Body of pancreas (tissue), 4 donors: ENCODE results near the gene THUMPD3. TPM values are rescaled to one million over a fixed set of nuclear protein-coding genes. Genes with fewer than 3 reads are reported as not detected.

Source experiments
- ATAC-seq: fragments of 150-250 bp; one replicate; pipeline ENCODE4 v1.9.1; 2016
- DNase-seq, 4 donors: peaks; one replicate each; pipeline ENCODE4 v3.0.0-alpha.2; 2019
- H3K27ac ChIP-seq, 4 donors: fragments of 200-600 bp; sonication (generic); 1 replicate in 3 of 4; 2 replicates in 1 of 4; pipeline versions ENCODE4 v1.5.1 to v1.6.1; 2016 to 2019; ENCODE audit warnings: mild to moderate bottlenecking in 1 of 4, mixed read lengths in 1 of 4, moderate library complexity in 1 of 4
- H3K27me3 ChIP-seq, 2 donors: fragments of 200-600 bp; sonication (generic); one replicate each; pipeline ENCODE4 v1.6.0; 2016; ENCODE audit warnings: mild to moderate bottlenecking in 1 of 2
- H3K36me3 ChIP-seq, 2 donors: fragments of 200-600 bp; sonication (generic); replicated peaks in 1 of 2; 2 replicates each; pipeline ENCODE4 v1.5.1; 2016; ENCODE audit warnings: low read depth in 2 of 2; ENCODE audit not compliant: insufficient read depth in 1 of 2
- H3K4me1 ChIP-seq: fragments of 200-600 bp; sonication (generic); one replicate; pipeline ENCODE4 v1.6.0; 2016
- H3K4me3 ChIP-seq, 2 donors: fragments of 200-600 bp; sonication (generic); 1 replicate in 1 of 2; 2 replicates in 1 of 2; pipeline ENCODE4 v1.5.1; 2016 to 2019
- H3K9me3 ChIP-seq, 3 donors: fragments of 200-600 bp; sonication (generic); 1 replicate in 2 of 3; 2 replicates in 1 of 3; pipeline ENCODE4 v1.5.1; 2016
- POLR2A ChIP-seq, 3 donors: fragments of 450-650 bp; IDR thresholded peaks; one replicate each; pipeline ENCODE4 v1.6.1; 2016; ENCODE audit warnings: antibody characterized with exemption in 3 of 3, mild to moderate bottlenecking in 2 of 3
- WGBS, 2 donors: methylation state at CpG; one replicate each; pipeline ENCODE4 v1.1.5; 2017; 5-methylcytosine and 5-hydroxymethylcytosine counted together
- intact Hi-C: fragments of 100-400 bp; cut with DNase I; formaldehyde crosslinking; loops from one replicate; pipeline ENCODE4 v1.15.1; 2023
- total RNA-seq, 2 donors: library from RNA; depleted of rRNA; stranded (reverse); fragments of >200 nt; gene quantifications; one replicate each; pipeline ENCODE4 v1.1.0, GENCODE V29; 2016
- TF ChIP-seq, protein P1 (sequence below), 7 experiments: fragments of 450-650 bp in 4 of 7; fragments of 200-600 bp in 3 of 7; sonication (generic) in 3 of 7; IDR thresholded peaks; one replicate each; pipeline ENCODE4 v1.5.1; 2016 to 2019; ENCODE audit warnings: antibody characterized with exemption in 7 of 7

Gene THUMPD3
- total RNA-seq, 2 donors from 2014 or later: 16.1 to 27.0 TPM

DNA sequence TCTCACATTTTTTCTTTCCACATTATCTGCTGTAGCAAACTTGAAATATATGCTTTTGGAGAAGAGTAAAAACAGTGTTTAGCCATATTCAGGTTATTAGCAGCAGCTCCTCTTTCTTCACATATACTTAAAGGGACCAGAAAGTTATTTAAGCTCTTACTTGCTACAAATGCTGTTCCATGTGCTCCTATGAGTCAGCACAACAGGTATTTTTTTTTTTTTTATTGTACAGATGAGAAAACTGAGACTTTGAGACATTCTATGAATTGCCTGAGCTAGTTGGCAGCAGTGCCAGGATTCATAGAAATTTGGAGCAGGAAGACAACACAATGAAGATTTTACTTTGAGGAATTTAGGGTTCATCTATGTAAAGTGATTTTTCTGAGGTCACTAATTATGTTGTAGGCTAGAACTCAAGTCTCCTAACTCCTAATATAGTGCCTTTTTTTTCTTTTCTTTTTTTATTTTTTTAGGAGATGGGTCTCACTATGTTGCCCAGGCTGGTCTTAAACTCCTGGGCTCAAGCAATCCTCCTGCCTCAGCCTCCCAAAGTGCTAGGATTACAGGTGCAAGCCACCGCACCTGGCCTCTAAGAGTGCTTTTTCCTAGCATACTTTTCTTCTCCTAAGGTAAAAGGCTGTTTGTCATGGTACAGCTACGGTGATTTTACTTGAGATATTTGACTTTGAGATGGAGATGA is 58.1 kb downstream of the THUMPD3 start:
- TF ChIP-seq POLR2A (IDR thresholded peaks at IDR 0.05): no peak
- TF ChIP-seq, protein P1, sequence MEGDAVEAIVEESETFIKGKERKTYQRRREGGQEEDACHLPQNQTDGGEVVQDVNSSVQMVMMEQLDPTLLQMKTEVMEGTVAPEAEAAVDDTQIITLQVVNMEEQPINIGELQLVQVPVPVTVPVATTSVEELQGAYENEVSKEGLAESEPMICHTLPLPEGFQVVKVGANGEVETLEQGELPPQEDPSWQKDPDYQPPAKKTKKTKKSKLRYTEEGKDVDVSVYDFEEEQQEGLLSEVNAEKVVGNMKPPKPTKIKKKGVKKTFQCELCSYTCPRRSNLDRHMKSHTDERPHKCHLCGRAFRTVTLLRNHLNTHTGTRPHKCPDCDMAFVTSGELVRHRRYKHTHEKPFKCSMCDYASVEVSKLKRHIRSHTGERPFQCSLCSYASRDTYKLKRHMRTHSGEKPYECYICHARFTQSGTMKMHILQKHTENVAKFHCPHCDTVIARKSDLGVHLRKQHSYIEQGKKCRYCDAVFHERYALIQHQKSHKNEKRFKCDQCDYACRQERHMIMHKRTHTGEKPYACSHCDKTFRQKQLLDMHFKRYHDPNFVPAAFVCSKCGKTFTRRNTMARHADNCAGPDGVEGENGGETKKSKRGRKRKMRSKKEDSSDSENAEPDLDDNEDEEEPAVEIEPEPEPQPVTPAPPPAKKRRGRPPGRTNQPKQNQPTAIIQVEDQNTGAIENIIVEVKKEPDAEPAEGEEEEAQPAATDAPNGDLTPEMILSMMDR (IDR thresholded peaks at IDR 0.05): no peak
- 77 to 82% methylated on average over 2 of the region's 2 CpGs for WGBS, 2 donors
- peaks cover 41% of the 10 kb centered on the region for H3K4me1 ChIP-seq
- intact Hi-C loops: no loop called here
- no peaks in the 10 kb centered on the region for H3K36me3 ChIP-seq
- ATAC-seq: no peak
- no peak for DNase-seq
- no peak overlapping the region for H3K4me3 ChIP-seq
- H3K27ac ChIP-seq: peak overlapping the region in 1 of 4 donors; percentile 12
- no peaks in the 10 kb centered on the region for H3K27me3 ChIP-seq
- no peaks in the 10 kb centered on the region for H3K9me3 ChIP-seq

DNA sequence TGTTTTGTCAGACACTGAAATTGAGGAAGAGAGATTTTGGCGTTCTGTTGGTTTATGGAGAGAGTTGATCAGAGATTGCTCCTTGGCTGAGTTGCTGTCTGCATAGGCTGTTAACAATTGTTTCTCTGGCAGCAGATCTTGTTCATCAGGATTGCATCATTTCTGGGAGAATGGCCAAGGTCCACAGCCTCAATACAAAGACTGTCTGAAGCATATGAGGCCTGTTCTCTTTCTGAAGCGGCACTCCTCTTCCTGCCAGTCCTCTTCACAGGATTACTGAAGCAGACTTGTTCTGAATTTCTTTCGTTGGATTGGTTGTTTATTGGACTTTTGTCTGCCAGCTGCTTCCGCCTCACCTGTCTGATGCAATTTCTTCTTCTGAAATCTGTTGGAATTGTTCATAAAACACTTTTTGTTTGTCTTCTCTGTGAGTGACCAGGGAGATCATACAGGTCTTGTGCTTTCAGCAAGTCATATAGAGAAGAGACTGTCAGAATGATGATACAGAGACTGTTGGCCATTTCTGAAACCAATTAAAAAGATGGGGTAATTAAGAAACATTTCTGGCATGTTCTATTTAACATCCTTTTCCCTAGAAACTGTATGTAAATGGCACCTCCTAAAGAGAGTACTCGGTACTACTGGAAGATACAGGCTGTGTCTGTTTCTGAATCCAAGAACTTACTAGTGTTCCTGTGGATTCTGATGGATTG is 60.0 kb downstream of the THUMPD3 start:
- peak; percentile 87 to 95 (median 90) for DNase-seq
- Histone ChIP-seq H3K36me3 (no peaks in the 10 kb centered on the region), H3K27ac (peak overlapping the region; percentile 60 to 81 (median 79)), H3K9me3 (no peaks in the 10 kb centered on the region), H3K27me3 (no peaks in the 10 kb centered on the region), H3K4me3 (no peak overlapping the region), H3K4me1 (peaks cover 34% of the 10 kb centered on the region)
- peak in 2 of 3 donors; percentile 56 to 62 for TF ChIP-seq POLR2A (IDR thresholded peaks at IDR 0.05)
- TF ChIP-seq, protein P1 (IDR thresholded peaks at IDR 0.05): peak in 6 of 7 experiments; percentile 29 to 74 (median 56)
- intact Hi-C loops: no loop called here
- ATAC-seq: peak; percentile 98
- WGBS, 2 donors: 3 to 6% methylated on average over 5 of the region's 5 CpGs

GRCh38 chr3:9428411-9428810 is 65.6 kb downstream of the THUMPD3 start:
- intact Hi-C loops: no loop called here
- H3K27ac ChIP-seq: peak overlapping the region in 1 of 4 donors; percentile 45

GRCh38 chr3:9430733-9431132 is 67.9 kb downstream of the THUMPD3 start:
- no peaks in the 10 kb centered on the region for H3K27me3 ChIP-seq
- DNase-seq (no peak), ATAC-seq (peak; percentile 68)
- peak overlapping the region; percentile 9 to 62 (median 46) for H3K27ac ChIP-seq
- H3K36me3 ChIP-seq: peaks cover 10 to 51% of the 10 kb centered on the region in 2 donors
- peaks cover 9% of the 10 kb centered on the region for H3K4me1 ChIP-seq
- no peak overlapping the region for H3K4me3 ChIP-seq
- TF ChIP-seq, protein P1 (IDR thresholded peaks at IDR 0.05): no peak
- no peak for TF ChIP-seq POLR2A (IDR thresholded peaks at IDR 0.05)
- WGBS, 2 donors: 65 to 77% methylated on average over 3 of the region's 3 CpGs
- intact Hi-C loops: loop anchor here (10.0 kb wide), 1 partner anchor 56 kb away; no protein-coding TSS in a partner anchor
- H3K9me3 ChIP-seq: no peaks in the 10 kb centered on the region

More at GRCh38 chr3:9428411-9428810, 65.6 kb downstream of the THUMPD3 start:
- no peak for TF ChIP-seq POLR2A (IDR thresholded peaks at IDR 0.05)
- TF ChIP-seq, protein P1 (IDR thresholded peaks at IDR 0.05): no peak
- DNase-seq (no peak), ATAC-seq (no peak)
- Histone ChIP-seq H3K36me3 (peaks cover 6 to 30% of the 10 kb centered on the region in 2 donors), H3K4me1 (peaks cover 23% of the 10 kb centered on the region), H3K9me3 (no peaks in the 10 kb centered on the region), H3K4me3 (no peak overlapping the region), H3K27me3 (no peaks in the 10 kb centered on the region)
